NCI-H128 (cell line): ENCODE measurements around the gene CD36.

Experiments
- DNase-seq: peaks from one replicate; lab custom pipeline; 2025; ENCODE audit not compliant: unreplicated experiment; lab: John Stamatoyannopoulos, UW

The CD36 gene

DNA sequence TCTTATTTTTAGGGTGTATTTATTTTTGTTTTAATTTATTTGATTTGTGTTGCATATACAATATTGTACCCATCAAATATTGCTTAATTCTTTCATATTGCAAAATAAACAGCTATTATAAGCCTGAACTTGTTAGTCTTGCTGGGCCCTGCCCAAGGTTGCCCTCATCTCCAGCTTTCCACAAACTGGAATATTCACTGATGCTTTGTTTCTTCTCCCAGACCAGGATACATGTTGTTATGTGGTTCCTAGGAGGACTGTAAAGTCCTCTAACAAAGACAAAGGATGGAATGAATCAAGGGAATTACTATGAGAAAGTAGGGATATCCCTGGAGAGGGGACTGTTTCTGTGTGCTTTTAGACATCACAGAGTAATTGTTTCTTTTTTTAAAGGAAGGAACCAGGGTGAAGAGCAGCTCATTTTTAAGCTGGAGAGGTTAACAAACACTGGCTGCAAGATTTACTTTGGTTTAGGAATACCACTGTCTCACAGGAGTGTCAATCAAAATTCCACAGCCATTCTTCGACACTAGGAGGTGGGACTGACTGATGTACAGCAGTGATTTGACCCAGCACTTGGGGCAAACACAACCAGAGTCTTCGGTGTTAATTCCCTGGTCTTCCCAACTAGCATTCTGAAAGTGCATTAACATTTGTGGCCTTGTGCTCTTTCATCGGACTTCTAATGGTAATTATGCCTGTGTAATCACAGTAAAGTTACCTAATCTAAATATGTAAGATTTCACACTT lies 14.8 kb upstream of the CD36 start:
- DNase-seq = no peak

DNA sequence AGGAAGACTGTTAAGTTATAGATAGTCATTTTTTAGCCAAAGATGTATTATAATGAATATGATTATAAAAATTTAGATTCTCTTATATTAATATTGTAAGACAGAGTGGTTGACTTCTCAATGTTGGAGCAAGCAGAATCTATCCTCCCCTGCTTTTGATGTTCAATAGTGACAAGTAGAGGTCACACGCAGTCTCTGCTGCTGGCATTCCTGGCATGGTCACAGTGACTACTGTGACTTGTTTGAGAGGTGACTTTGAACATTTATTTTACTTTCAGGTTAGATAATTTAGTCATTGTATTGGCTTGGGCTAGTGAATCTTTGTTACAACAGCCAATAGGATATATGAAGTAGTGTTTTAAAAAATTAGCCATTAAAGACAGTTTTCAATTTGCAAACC lies 13.7 kb upstream of the CD36 start:
- DNase-seq = no peak

DNA sequence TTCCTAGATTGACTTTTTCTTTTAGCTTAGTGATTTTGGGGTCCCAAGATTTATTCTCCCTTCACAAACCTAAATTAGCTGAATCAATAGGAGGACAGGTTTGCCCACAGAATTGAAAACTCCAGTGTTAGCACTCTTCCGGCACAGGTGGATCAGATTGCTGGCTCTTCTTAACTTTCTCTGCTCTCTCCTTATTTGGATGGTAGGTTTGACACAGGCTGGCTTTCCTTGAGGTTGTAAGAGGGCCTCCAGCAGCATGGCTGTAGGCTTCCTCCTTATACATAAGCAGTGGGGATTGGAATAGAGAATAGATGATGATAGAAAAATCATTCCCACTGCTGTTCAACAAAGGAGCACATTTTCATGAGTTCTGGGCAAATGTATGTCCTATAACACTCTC lies 9.4 kb upstream of the CD36 start:
- DNase-seq = no peak

DNA sequence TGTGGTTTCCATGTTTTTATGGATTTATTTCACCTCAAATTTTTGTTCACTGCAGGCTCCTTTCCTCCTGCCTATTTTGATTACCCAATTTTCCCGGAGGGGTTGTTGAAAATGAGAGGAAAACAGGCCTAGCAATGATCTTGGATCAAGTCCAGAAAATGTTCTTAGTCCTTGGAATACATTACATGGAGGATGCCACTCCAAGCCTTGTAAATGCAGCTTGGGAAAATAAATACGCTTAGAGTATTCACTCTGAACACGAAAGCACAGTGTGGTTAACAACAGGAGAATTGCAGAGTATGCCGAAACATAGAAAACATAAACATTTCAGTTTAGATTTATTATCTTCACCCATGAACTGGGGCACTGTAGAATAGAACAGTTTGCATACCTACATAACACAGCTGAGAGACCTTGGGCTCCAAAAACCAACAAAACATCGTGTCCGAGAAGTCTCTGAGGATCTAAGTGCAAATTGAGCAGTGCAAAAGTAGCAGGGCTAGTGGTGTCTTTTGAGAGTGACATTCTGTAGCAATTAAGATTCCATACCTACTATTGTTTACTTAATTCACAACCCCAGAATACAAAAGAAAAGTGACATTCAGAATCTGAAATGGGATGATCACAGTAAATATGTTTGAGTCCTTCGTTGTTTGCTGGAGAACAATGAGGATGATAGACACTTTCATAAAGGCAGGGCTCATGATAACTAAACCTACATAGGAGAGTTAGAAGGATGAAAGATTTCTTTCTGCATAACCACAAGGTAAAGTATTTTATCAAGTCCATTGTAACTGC lies 7.6 kb upstream of the CD36 start:
- peak; percentile 66 for DNase-seq

DNA sequence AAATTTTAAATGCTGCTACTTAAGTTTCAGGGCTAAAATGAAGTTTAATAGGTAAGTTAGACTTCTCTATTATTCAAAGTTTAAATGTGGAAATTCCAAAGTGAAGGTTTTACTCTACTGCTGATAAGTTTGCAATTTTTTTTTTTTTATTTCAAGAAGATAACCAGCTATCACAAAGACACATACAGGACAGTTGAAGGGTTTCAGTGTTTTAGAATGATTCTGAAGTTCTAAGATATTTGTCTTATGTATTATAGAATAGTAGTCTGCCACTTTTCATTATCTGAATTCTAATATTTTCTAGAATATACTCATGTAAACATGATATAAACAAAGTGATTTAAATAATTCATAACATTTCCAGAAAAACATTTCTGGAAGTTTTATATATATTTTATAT lies 7.0 kb upstream of the CD36 start:
- DNase-seq = no peak

DNA sequence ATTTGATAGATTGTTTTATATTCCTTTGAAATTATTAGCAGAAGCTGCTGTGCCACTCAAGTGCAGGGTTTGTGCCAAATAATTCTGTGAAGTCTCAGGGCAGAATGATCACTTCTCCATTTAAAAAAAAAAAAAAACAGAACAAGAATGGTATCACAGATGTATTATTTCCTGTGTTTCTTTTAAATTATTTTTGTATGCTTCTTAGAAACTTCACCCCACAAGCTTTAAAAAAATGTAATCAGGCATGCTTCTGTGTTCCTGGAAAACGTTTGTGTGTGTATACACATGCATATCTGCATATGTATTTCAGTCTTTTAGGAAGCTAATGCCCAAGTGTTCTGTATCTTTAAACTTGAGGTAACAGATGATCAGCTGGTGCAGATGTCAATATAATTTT lies 6.3 kb upstream of the CD36 start:
- no peak for DNase-seq

DNA sequence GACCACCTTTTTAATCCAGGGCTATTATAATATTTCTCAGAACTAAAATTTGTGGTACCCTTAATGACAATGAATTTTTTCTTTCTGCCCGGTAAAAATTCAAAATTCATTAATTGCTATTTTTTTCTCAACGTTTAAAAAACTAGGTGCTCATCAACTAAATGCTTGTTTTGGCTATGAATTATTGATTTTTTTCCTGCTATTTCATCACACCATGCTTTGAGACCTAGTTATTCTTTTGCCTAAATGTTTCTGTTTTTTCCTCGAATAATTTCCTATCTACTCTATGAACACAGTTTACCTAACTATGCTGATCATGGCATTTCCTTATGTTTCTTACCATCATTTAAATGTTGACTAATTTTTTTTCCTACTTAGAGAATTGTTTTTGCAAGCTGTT lies 5.6 kb upstream of the CD36 start:
- no peak for DNase-seq

DNA sequence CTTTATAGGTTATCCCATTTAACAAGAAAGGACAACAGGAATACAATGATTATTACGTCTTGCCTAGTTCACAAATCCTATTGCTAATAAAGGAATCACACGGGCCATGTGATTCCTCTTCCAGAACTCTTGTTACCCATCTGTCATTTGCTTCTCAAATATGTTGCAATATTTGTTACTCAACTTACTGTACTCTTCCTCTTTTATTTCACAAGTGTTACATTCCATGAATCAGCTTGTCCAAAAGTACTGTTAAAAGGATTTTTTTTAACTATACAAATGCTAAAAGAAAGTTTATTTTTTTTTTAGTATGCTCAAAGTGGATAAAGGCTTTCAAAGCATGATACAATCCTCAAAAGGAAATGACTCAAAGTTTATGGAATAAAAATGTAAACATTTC lies 3.9 kb upstream of the CD36 start:
- DNase-seq = no peak

DNA sequence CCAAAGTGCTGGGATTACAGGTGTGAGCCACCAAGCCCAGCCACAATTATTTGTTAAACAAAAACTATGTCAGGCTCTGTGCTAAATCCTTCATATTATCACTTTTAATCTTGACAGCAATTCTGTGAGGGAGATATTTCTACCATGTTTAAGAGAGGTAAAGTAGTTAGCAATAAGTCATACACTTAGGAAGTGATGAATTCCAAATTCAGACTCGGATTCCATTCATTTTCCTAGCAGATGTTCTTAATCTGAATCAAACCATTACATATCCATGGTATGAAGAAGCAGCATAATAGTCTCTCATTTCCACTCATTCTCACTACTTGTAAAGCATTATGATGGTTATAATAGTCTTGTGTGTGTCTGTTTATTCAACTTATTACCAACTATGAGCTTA lies 2.9 kb upstream of the CD36 start:
- no peak for DNase-seq

DNA sequence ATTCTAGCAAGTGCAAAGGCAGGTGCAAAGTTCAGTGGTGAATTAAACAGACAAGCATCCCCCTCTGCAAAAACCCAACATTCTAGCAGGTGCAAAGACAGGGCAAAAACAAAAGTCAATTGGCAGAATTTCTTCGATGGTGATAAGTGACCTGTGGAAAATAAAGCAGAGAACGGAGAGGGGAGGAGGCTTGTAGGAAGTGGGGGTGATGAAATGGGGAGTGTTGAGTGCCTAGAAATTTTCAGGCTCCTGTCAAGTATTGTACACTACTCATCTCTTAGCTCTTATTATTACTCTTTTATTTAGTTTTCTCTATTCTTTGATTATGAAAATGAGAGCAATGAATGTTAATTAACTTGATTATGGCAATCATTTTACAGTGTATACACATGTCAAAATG lies 2.4 kb upstream of the CD36 start:
- no peak for DNase-seq

DNA sequence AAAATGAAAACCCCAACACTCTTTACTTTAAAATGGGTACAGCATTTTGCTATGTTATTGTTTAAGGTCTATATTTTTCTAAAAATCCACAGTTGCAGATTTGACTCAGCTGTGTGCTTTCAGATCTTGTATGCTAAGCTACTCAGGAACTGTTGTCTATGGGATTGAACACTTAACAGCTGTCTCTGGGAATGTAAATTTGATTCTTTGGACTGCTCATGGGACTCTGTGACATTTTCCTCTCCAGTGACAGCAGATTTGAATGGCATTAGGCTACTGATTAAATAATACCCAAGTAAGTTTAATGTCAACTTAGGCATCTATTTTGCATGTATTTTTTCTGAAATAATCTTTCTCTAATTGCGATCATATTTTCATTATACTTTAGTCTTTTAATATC lies 1.7 kb upstream of the CD36 start:
- no peak for DNase-seq

DNA sequence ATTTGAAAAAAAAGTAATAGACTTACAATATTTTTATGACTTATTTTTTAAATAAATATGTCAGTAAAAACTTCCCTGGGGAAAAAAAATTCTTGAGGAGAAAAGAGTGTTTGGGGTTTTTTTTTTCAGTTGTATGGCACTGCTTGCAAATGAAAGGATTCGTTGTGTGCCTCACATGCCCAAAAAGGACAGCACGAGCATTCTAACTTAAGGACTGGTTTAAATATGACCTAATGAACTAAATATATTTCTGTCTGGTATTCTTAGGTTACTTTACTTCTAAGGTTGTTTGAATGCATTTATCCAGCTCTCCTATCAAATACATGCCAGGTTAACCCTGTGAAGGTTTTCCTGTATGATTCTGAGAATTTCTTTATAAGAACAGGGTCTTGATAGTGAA lies 988 bp upstream of the CD36 start:
- DNase-seq = no peak

DNA sequence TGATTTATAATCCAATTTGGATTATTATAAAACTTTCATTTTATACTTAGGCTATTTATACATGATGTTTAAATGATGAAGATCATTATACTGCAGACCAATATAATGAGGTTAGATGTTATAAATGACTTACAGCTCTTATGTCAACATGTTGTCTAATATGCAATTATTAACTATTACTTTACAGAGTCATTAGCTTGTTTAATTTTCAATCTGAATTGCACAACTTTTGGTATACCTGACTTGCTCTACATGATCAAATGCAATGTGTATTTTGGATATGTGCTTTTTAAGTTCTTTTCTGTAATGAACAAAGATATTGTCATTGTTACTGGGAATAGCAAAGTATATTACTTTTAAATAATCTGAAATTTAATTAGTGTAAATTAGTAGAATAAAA lies 569 bp downstream of the CD36 start:
- no peak for DNase-seq

DNA sequence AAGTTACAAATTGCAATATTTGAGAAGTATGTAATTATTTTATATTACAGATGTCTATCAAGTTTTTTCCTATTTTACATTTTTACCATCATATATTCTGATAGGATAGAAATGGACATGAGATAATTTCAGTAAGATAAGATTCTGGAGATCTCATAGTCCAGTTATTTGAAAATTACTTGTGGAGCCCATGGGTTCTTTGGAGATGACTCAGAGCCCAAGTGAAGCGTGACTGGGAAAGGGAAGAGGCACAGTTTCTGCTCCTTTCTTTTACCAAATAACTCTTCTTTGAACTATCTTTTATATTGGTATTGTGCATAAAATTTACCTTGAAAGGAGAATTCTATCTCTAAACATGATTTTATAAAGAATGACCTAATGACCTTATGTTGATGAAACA lies 2.4 kb downstream of the CD36 start:
- DNase-seq = no peak

DNA sequence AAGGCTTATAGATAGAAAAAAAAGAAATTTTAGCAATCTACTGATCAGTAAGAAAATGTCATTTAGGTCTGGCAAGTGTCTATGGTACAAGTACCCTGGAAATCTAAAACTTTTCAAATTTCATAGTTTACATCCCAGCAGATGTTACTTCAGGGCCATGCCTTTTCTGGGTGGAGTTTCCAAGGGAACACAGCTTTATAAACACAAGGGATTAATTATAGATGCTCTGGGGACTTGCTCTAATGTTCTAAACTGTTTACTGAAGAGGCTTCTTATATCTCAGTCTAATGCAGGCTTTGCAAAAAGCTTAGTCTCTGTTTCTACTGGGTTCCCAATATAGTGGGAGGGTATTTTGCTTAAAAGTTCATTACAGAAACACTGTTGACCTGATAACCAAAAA lies 3.1 kb downstream of the CD36 start:
- DNase-seq = no peak

DNA sequence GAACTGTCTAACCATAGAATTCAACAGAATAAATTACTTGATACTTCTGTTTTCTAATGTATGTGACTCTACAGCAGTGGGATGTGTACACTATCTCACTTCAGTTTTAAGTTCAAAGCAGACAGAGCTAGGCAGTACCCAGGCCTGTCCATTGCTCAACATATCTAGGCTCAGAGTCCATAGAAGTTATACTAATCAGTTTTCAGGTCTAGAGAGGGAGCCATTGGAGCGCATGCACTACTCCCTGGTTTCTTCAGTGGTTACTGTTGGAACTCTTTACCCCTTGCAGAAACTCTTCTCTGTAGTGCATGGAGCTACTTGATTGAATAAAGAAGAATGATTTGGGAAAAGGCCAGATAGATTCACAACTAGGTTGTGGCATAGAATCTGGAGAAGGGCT lies 4.4 kb downstream of the CD36 start:
- no peak for DNase-seq

DNA sequence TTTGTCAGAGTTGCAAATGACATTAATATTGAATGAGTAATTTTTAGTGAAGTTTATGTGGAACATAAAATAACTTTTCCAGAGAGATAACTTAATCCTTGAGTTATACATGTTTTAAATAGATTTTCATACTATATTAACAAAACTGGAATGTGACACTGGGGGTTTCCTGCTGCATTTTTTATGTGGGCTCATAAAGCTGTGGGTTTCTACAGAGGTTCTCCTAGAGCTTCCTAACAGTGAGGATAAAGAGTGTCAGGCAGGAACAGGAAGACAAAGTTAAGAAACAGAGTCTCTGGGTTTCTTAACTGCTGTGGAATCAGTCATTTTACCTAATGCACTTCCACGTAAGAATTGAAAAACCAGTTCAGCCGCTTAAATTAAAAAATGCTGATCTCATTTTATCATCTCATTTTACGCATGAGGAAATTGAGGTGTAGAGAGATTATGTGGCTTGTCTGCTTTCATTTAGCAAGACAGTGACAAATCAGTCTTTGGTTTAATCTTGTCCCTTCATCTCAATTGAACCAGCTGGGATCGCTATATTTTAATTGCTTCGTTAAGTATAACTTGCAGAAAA lies 5.0 kb downstream of the CD36 start:
- DNase-seq = no peak

DNA sequence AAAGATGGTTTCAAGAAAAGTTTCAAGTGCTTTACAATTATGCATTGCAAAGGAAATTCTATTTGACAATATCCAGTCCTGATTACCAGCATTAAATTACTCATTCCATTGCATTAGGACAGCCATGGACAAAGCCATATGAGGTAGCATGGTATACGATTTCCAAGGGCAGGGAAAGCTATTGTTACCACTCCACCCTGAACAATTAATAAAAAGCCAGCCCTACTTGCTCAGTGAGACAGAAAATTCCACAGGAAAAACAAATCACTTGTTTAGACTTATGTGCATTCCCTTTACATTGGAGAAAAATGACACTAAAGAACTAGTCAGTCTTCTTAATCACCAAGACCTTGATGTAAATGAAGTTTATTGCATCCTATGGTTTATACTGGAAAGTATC lies 5.6 kb downstream of the CD36 start:
- DNase-seq = no peak

DNA sequence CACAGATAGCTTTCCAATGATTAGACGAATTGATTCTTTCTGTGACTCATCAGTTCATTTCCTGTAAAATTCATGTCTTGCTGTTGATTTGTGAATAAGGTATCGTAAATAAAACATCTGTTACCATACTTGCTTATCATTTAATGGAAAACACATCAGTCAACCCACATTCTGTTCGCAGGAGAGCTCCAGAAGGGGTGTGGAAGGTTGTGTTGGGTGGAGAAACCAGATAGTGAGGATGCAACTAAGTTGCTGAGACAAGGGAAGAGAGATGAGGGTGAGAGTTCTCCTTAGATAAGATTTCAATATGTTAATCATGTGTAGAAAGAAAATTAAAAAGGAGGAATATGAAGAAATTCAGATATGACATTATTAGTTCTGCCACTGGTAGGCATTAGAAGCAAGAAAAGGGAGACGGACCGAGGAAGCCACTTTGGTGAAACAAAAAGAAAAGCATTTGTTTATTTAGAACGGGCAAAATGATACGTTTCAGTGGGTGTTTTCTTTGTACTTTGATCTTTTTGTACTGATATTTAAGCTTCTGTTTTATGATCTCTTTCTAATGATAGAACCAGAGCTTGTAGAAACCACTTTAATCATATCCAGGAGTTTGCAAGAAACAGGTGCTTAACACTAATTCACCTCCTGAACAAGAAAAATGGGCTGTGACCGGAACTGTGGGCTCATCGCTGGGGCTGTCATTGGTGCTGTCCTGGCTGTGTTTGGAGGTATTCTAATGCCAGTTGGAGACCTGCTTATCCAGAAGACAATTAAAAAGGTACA lies 7.8 kb downstream of the CD36 start:
- no peak for DNase-seq

DNA sequence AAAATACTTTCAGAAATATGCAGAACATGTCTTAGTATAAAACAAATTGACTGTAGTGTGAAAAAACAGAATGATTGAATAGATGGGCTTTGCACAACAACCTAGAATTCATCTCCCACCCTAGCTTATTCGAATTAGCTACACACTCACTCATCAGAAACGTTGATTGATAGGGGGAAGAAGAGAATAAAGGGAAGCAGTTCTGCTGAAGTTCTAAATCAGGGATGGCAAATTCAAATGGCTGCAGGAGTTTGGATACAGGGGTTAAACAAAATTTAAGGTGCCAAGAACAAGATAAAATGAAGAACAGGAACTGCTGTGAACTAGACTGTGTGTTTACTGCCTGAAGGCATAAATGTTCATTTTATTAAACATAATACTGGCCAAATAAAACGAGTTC lies 9.0 kb downstream of the CD36 start:
- no peak for DNase-seq

DNA sequence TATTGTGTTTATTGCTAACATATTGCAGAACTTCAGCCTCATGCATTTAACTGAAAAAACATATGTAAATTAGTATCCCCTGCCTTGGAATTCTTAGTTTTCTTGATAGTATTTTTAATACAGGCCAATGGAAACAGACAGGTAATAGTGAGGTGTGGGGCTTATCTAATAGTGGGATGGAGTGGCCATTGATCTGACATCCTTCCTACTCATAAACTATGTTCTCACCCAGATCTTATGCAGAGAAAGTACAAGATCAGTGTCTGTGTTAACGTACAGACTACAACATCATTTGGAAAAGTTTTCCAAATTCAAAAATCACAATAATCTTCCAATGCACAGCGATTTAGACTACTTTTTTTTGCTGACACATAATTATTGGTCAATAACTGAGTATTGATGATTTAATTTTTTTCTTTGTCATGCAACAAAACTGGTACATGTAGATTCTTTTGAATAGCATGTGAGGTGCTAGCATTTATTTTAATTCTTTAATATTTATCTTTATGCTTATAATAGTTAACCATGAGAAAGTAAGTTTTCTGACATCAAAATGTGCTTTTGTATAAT lies 9.7 kb downstream of the CD36 start:
- no peak for DNase-seq
